Measurements from ENCODE around the gene MAEL. TPM values are rescaled to one million over a fixed set of nuclear protein-coding genes. Genes with fewer than 3 reads are reported as not detected.

The MAEL gene
- total and polyA plus RNA-seq, 2 of the 8 experiments (the other 6 are each of a cell fraction or from before 2014, with no cell fraction given): 0.03 TPM; not detected in 1

- Histone ChIP-seq H3K4me2 (ENCODE audit: insufficient read depth in 1 of 2, low read depth in 2 of 2, low read length in 2 of 2) (no peak overlapping the region), H2BK5ac (ENCODE audit: low read depth, low read length) (no peak overlapping the region), H3K9ac (replicated peaks in 1 of 4; ENCODE audit: extremely low read depth in 1 of 4, low read depth in 3 of 4, low read length in 3 of 4) (no peak overlapping the region), H3K4me3 (ENCODE audit: extremely low read depth in 1 of 4, insufficient read depth in 2 of 4, low read depth in 3 of 4, low read length in 4 of 4) (no peak overlapping the region), H3K79me1 (ENCODE audit: low read depth, low read length) (no peaks in the 10 kb centered on the region), H3K36me3 (ENCODE audit: control insufficient read depth in 2 of 4, insufficient read depth in 4 of 4, low read length in 3 of 4) (no peaks in the 10 kb centered on the region), H3K79me2 (ENCODE audit: control insufficient read depth in 1 of 2, insufficient read depth in 2 of 2, low read length in 2 of 2) (no peaks in the 10 kb centered on the region), H3K4ac (replicated peaks; ENCODE audit: insufficient read length, low read depth, low read length) (no peak overlapping the region), H3K14ac (ENCODE audit: insufficient read length) (no peak overlapping the region), H2BK12ac (ENCODE audit: low read depth, low read length) (no peak overlapping the region), H4K8ac (ENCODE audit: extremely low read depth, insufficient read depth, low read length) (no peak overlapping the region), H4K91ac (replicated peaks; ENCODE audit: insufficient read length, low read length) (no peak overlapping the region), H3K27ac (ENCODE audit: low read depth, low read length) (no peak overlapping the region), H3K56ac (replicated peaks; ENCODE audit: insufficient read length, low read depth, low read length) (no peak overlapping the region), H4K20me1 (replicated peaks in 1 of 2; ENCODE audit: control insufficient read depth in 1 of 2, insufficient read depth in 2 of 2, low read length in 2 of 2) (no peaks in the 10 kb centered on the region), H4K5ac (ENCODE audit: insufficient read length, low read depth, low read length) (no peak overlapping the region), H2BK20ac (ENCODE audit: low read length) (no peak overlapping the region), H2AFZ (ENCODE audit: low read length) (no peak overlapping the region), H3K18ac (ENCODE audit: extremely low read depth, low read length) (no peak overlapping the region), H3K4me1 (replicated peaks in 1 of 4; ENCODE audit: control insufficient read depth in 3 of 4, insufficient read depth in 4 of 4, low read length in 3 of 4) (no peaks in the 10 kb centered on the region), H3K23me2 (ENCODE audit: low read depth, low read length) (no peaks in the 10 kb centered on the region; the same call in 1 of the 2 replicates), H3K27me3 (replicated peaks in 1 of 4; ENCODE audit: control insufficient read depth in 3 of 4, extremely low read depth in 1 of 4, insufficient read depth in 3 of 4, low read length in 3 of 4) (peaks cover 6 to 11% (median 10%) of the 10 kb centered on the region in 4 experiments), H3K23ac (ENCODE audit: insufficient read length) (no peak overlapping the region), H2BK120ac (replicated peaks; ENCODE audit: low read depth, low read length) (no peak overlapping the region), H3K9me3 (ENCODE audit: insufficient read depth in 2 of 2, low read depth in 1 of 2, low read length in 1 of 2) (no peaks in the 10 kb centered on the region), H2BK15ac (ENCODE audit: low read length) (no peak overlapping the region), H2AK5ac (ENCODE audit: low read depth, low read length) (no peak overlapping the region)
- CTCF ChIA-PET (ENCODE audit: partially characterized antibody): interaction anchor here (1.3 kb wide), 2 partner anchors 69 to 73 kb away, joined by 3 to 4 read pairs; no protein-coding TSS in a partner anchor
- FAIRE-seq (no peak), DNase-seq (ENCODE audit: low read depth in 1 of 2, low spot score in 2 of 2) (no peak)
- 100% methylated on average over 1 of the region's 1 CpG; no CpG with 5 or more reads in 1 of the 2 experiments for WGBS, 2 experiments (ENCODE audit: extremely low coverage in 1 of 2, insufficient coverage in 1 of 2, insufficient read length in 1 of 2, insufficient replicate concordance in 2 of 2, low coverage in 1 of 2, low lambda C conversion rate in 2 of 2, missing lambda C conversion rate in 1 of 2)
- POLR2A ChIA-PET (ENCODE audit: partially characterized antibody): no interaction called here
- TF ChIP-seq TAF1 (IDR thresholded peaks at IDR 0.05; ENCODE audit: low read depth, low read length) (no peak), NRF1 (IDR thresholded peaks at IDR 0.05; ENCODE audit: low read depth, low read length) (no peak), POLR2A (IDR thresholded peaks at IDR 0.05; ENCODE audit: control extremely low read depth in 1 of 2, low read depth in 2 of 2, low read length in 2 of 2) (no peak), BRCA1 (IDR thresholded peaks at IDR 0.05; ENCODE audit: low read depth, low read length) (no peak), TCF12 (IDR thresholded peaks at IDR 0.05; ENCODE audit: low read depth, low read length) (no peak), KDM1A (IDR thresholded peaks at IDR 0.05; ENCODE audit: borderline replicate concordance, low read length) (no peak), CBX5 (IDR thresholded peaks at IDR 0.05; ENCODE audit: low read depth, low read length) (no peak), JUND (IDR thresholded peaks at IDR 0.05; ENCODE audit: low read length) (no peak), RBBP5 (IDR thresholded peaks at IDR 0.05; ENCODE audit: borderline replicate concordance, low read depth, low read length) (no peak), POU5F1 (IDR thresholded peaks at IDR 0.05; ENCODE audit: low read depth, low read length) (no peak), SUZ12 (IDR thresholded peaks at IDR 0.05; ENCODE audit: low read length) (no peak), HDAC6 (IDR thresholded peaks at IDR 0.05; ENCODE audit: low read depth, low read length) (no peak), CEBPB (IDR thresholded peaks at IDR 0.05; ENCODE audit: low read depth, low read length) (no peak), POLR2AphosphoS5 (IDR thresholded peaks at IDR 0.05; ENCODE audit: low read depth, low read length) (no peak), JUN (IDR thresholded peaks at IDR 0.05; ENCODE audit: low read depth, low read length) (no peak), SAP30 (IDR thresholded peaks at IDR 0.05; ENCODE audit: insufficient read depth, insufficient replicate concordance, low read length) (no peak), KDM5A (IDR thresholded peaks at IDR 0.05; ENCODE audit: low read length) (no peak)
Measured at GRCh38 chr1:166981589-166981988, 7.5 kb upstream of the MAEL start.

Measured in H1 (cell line).